ENCODE results near the gene DTYMK. TPM values are rescaled to one million over a fixed set of nuclear protein-coding genes. Genes with fewer than 3 reads are reported as not detected.
"Not testable (repeated sequence)": the region's sequence is repeated elsewhere in the genome, so short reads cannot be mapped to it uniquely, and the experiment has no call there.

The DTYMK gene
- polyA plus RNA-seq, 1 donor, result 27.0 TPM

- DNase-seq, result no peak
Observed at GRCh38 chr2:241671457-241672240, 15.0 kb downstream of the DTYMK start.

- no peak for DNase-seq
Observed at GRCh38 chr2:241670333-241671110, 16.1 kb downstream of the DTYMK start.

GRCh38 chr2:241668839-241669238, 17.8 kb downstream of the DTYMK start:
- DNase-seq, result no peak

- no peak for DNase-seq
Observed at GRCh38 chr2:241668354-241668753, 18.3 kb downstream of the DTYMK start.

- no peak for DNase-seq
Observed at GRCh38 chr2:241666627-241667400, 19.8 kb downstream of the DTYMK start.

- no peak for DNase-seq
Observed at GRCh38 chr2:241665731-241666440, 20.7 kb downstream of the DTYMK start.

- DNase-seq, result not testable (repeated sequence)
Observed at GRCh38 chr2:241662731-241663130, 23.9 kb downstream of the DTYMK start.

GRCh38 chr2:241660593-241661213, 25.9 kb downstream of the DTYMK start:
- no peak for DNase-seq

- peak; percentile 61 for DNase-seq
Observed at GRCh38 chr2:241659150-241659739, 27.4 kb downstream of the DTYMK start.

GRCh38 chr2:241658296-241658695, 28.3 kb downstream of the DTYMK start:
- no peak for DNase-seq

- no peak for DNase-seq
Observed at GRCh38 chr2:241657786-241658254, 28.8 kb downstream of the DTYMK start.

- DNase-seq, result no peak
Observed at GRCh38 chr2:241656190-241656741, 30.3 kb downstream of the DTYMK start.

GRCh38 chr2:241655516-241656189, 31.0 kb downstream of the DTYMK start:
- no peak for DNase-seq

GRCh38 chr2:241654551-241654950, 32.1 kb downstream of the DTYMK start:
- no peak for DNase-seq

- no peak for DNase-seq
Observed at GRCh38 chr2:241653210-241653750, 33.3 kb downstream of the DTYMK start.

GRCh38 chr2:241652722-241653121, 33.9 kb downstream of the DTYMK start:
- no peak for DNase-seq

- DNase-seq, result no peak
Observed at GRCh38 chr2:241652142-241652541, 34.5 kb downstream of the DTYMK start.

GRCh38 chr2:241649927-241650326, 36.7 kb downstream of the DTYMK start:
- no peak for DNase-seq

- DNase-seq, result no peak
Observed at GRCh38 chr2:241649404-241649803, 37.2 kb downstream of the DTYMK start.

- no peak for DNase-seq
Observed at GRCh38 chr2:241648453-241648852, 38.2 kb downstream of the DTYMK start.
